Retinal pigment epithelial cell (primary cell): Measurements from ENCODE around the gene SLC38A6.

Experiments used
- DNase-seq: peaks from one replicate; pipeline ENCODE4 v3.0.0-alpha.2; 2010; ENCODE audit warnings: low read depth
- H3K4me3 ChIP-seq: 2 replicates; pipeline ENCODE4 v1.5.1; 2011; ENCODE audit warnings: mild to moderate bottlenecking, low read length, control low read depth, moderate library complexity
- TF ChIP-seq, protein P1 (sequence below): conservative IDR thresholded peaks from 2 replicates; pipeline ENCODE4 v1.5.1; 2011; ENCODE audit warnings: low read depth, low read length, control low read depth, inconsistent platforms

SLC38A6 gene

DNA sequence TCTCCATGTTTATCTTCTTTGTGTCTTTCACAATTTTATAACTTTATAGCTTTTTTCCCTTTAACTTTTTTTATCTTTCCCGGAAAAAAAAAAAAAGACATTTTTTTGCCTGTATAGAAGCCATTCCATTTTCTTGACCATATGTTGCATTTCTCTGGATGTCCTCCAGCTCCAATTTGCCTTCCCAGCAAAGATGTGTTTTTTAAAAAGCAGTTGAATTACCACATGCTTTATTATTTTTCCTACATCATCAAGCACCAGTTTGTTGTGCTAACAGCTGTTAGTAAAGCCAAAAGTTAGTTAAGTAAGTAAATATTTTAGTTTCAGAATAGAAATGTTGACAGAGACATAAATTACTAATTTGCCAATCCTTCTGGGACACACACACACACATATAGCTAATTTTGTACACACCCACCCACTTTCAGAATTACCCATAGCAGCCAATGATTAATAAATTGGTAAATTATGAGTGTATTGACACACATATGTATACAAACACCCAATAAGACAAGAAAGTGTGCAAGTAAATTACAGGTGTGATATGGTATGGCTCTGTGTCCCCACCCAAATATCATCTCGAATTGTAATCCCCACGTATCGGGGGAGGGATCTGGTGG is 118.3 kb downstream of the SLC38A6 start:
- TF ChIP-seq, protein P1, sequence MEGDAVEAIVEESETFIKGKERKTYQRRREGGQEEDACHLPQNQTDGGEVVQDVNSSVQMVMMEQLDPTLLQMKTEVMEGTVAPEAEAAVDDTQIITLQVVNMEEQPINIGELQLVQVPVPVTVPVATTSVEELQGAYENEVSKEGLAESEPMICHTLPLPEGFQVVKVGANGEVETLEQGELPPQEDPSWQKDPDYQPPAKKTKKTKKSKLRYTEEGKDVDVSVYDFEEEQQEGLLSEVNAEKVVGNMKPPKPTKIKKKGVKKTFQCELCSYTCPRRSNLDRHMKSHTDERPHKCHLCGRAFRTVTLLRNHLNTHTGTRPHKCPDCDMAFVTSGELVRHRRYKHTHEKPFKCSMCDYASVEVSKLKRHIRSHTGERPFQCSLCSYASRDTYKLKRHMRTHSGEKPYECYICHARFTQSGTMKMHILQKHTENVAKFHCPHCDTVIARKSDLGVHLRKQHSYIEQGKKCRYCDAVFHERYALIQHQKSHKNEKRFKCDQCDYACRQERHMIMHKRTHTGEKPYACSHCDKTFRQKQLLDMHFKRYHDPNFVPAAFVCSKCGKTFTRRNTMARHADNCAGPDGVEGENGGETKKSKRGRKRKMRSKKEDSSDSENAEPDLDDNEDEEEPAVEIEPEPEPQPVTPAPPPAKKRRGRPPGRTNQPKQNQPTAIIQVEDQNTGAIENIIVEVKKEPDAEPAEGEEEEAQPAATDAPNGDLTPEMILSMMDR = no peak
- DNase-seq = no peak
- no peak overlapping the region for H3K4me3 ChIP-seq

DNA sequence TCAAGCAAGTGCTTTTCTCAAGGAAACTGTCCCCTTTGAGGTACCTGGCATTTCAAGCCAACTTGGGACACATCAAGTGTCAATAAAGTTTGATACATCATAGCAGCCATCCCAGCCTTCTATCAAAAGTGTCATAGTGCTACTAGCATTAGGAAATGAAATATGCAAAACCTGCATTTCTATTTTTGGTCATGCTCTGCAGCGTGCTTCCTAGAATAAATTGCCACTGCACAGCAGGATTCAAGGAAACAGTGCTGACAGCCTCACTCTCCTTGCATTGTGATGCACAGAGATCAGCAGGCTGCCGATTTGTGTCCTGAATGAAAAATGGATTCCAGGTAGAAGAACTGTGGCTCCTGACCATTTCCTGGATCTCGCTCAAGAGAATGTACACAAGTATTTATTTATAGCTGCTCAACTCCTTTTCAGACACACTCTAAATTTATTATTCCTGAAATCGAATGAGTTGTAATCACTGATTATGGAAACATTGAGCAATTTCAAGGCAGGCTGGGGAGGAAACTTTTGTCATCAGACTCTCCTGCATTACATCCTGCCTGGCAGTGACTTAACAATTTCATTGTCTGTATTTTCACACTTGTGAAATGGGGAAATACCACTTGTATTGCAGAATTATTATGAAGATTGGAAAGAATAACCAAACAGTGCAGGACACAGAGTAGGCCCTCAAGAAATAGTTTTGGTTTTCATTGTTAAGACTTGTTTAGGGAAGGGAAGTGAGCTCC is 120.9 kb downstream of the SLC38A6 start:
- DNase-seq = no peak
- TF ChIP-seq, protein P1 = no peak
- H3K4me3 ChIP-seq = no peak overlapping the region
